GM12892 (cell line): ENCODE data around the gene SPINT3.

Experiments used
- POLR2A ChIP-seq: IDR thresholded peaks from 2 replicates; pipeline ENCODE4 v1.6.1; 2011; ENCODE audit warnings: low read depth, low read length, control low read depth
- POLR2AphosphoS5 ChIP-seq: IDR thresholded peaks from 2 replicates; pipeline ENCODE4 v1.6.1; 2011; ENCODE audit warnings: low read depth, low read length, control low read depth
- TAF1 ChIP-seq: IDR thresholded peaks from 2 replicates; pipeline ENCODE4 v1.6.1; 2011; ENCODE audit warnings: low read depth, mild to moderate bottlenecking, control low read depth, low read length, borderline replicate concordance

GRCh38 chr20:45507011-45507820 lies 8.2 kb downstream of the SPINT3 start:
- TF ChIP-seq POLR2AphosphoS5 (no peak), POLR2A (no peak), TAF1 (no peak)
